ENCODE measurements around the gene NAALADL2.
"Not testable (repeated sequence)": the region's sequence is repeated elsewhere in the genome, so short reads cannot be mapped to it uniquely, and the experiment has no call there.

NAALADL2 gene

DNA sequence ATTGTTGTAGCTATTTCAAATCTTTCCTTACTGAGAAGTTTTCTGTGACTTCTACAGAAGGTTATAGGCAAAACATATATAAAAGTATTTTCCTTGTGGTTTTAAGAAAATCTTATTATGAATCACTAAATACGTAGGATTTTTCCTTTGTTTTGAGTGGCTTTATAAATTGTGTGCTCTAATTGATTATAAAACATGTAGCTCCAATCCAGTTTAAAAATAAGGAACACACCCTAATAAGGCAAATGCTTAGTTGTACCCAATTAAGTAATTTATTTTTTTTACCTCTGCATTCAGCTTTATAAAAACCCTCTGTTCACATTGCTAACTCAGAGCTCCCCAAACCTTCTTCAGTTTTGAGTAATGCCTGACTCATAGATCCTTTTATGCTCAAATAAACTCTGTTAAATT, 408.0 kb downstream of the NAALADL2 start:
- TF ChIP-seq, protein P1, sequence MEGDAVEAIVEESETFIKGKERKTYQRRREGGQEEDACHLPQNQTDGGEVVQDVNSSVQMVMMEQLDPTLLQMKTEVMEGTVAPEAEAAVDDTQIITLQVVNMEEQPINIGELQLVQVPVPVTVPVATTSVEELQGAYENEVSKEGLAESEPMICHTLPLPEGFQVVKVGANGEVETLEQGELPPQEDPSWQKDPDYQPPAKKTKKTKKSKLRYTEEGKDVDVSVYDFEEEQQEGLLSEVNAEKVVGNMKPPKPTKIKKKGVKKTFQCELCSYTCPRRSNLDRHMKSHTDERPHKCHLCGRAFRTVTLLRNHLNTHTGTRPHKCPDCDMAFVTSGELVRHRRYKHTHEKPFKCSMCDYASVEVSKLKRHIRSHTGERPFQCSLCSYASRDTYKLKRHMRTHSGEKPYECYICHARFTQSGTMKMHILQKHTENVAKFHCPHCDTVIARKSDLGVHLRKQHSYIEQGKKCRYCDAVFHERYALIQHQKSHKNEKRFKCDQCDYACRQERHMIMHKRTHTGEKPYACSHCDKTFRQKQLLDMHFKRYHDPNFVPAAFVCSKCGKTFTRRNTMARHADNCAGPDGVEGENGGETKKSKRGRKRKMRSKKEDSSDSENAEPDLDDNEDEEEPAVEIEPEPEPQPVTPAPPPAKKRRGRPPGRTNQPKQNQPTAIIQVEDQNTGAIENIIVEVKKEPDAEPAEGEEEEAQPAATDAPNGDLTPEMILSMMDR (IDR thresholded peaks at IDR 0.05; ENCODE audit: control extremely low read depth, extremely low read depth, low read depth, missing control alignments), result no peak
- no peak for DNase-seq (ENCODE audit: extremely low spot score)
- POLR2A ChIA-PET, result no interaction called here
- CTCF ChIA-PET, result interaction anchor here (1.2 to 2.0 kb wide), 3 partner anchors 9 to 15 kb away, joined by 4 to 7 read pairs (median 5); no protein-coding TSS in a partner anchor

DNA sequence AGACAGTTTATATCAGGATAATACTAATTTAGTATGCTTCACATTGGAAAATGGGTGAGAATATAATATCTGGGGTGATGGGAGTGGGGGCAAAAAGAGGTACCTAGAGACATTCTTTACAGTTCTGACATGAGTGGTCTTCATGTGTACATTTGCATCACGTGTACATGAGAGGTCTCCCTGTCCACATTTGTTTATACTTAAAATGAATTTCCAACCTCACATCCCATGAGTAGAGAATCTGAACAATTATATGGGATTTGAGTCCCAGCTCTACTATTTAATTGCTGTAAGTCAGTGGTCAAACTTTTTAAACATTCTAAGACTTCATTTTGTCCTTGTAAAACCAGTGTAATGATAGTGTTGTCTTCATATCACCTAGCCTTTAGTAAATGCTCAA, 408.4 kb downstream of the NAALADL2 start:
- TF ChIP-seq, protein P1 (IDR thresholded peaks at IDR 0.05; ENCODE audit: control extremely low read depth, extremely low read depth, low read depth, missing control alignments), result no peak
- DNase-seq (ENCODE audit: extremely low spot score), result no peak
- ChIA-PET CTCF (interaction anchor here (1.2 to 2.0 kb wide), 3 partner anchors 9 to 15 kb away, joined by 4 to 7 read pairs (median 5); no protein-coding TSS in a partner anchor), POLR2A (no interaction called here)

GRCh38 chr3:175269394-175269793, 410.3 kb downstream of the NAALADL2 start:
- CTCF ChIA-PET, result interaction anchor here (0.7 to 1.4 kb wide), 3 partner anchors 22 to 99 kb away, joined by 3 read pairs; no protein-coding TSS in a partner anchor
- TF ChIP-seq, protein P1 (IDR thresholded peaks at IDR 0.05; ENCODE audit: control extremely low read depth, extremely low read depth, low read depth, missing control alignments), result no peak
- POLR2A ChIA-PET, result no interaction called here
- no peak for DNase-seq (ENCODE audit: extremely low spot score)

DNA sequence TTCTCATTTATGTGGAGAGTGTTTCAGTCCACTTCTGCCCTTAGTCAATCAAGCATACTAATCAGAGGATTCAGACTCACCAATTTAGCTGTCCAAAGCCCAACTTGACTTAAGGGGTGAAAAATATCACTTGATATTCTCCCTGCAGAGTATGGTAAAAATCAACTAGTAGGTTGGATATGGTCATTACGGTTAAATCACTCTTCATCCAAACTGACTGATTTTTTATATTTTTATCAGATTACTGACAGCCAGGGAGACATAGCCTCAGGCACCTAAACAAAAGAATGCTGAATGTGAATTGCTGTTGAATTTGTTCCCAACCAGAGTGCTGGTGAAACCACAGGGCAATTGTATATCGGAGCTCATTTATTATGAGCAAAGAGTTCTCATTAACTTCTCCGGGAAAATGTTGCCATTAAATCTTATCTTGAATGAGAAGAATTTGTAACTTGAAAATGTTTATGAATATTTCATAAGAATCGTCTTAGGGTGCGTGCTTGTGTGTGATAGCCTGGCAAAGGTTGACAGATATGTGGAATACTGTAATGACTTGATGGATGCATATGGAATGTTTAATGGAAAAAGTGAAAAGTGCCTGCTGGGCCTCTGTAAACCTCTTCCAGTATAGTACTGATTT, 411.2 kb downstream of the NAALADL2 start:
- TF ChIP-seq, protein P1 (IDR thresholded peaks at IDR 0.05; ENCODE audit: control extremely low read depth, extremely low read depth, low read depth, missing control alignments), result no peak
- no peak for DNase-seq (ENCODE audit: extremely low spot score)
- CTCF ChIA-PET, result interaction anchor here (1.0 kb wide), 1 partner anchor 23 kb away, joined by 3 read pairs; no protein-coding TSS in a partner anchor
- POLR2A ChIA-PET, result no interaction called here

DNA sequence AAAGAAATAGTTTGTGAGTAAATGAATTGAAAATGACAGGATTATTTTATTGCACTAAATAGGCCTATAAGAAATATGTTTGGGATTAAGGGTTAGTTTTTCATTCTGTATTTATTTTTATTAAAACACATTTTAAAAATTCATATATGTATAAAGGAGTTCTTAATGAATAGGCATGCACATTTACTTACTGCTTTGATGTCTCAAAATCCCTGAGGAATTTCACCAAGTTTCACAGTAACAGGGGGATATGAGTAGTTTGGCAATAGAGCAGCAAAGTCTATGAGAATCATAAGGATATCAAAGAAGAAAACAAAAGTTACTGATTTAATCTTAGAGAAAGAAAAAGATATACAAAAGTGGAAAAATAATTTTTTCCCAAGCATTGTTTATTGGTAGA, 411.7 kb downstream of the NAALADL2 start:
- POLR2A ChIA-PET, result no interaction called here
- no peak for DNase-seq (ENCODE audit: extremely low spot score)

DNA sequence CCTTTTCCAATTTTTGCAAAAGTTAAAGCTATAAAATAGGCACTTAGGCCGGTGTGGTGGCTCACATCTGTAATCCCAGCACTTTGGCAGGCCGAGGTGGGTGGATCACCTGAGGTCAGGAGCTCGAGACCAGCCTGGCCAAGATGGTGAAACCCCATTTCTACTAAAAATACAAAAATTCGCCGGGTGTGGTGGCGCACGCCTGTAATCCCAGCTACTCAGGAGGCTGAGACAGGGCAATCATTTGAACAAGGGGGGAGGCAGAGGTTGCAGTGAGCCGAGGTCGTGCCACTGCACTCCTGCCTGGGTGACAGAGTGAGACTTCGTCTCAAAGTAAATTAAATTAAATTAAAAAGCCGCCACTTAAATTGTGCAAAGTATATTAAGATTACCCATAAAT, 412.3 kb downstream of the NAALADL2 start:
- CTCF ChIA-PET, result interaction anchor here (0.6 kb wide), 1 partner anchor 1570 kb away, joined by 3 read pairs; no protein-coding TSS in a partner anchor
- POLR2A ChIA-PET, result not testable (repeated sequence)

More for the DNA sequence above, 411.7 kb downstream of the NAALADL2 start:
- CTCF ChIA-PET, result no interaction called here
- TF ChIP-seq, protein P1 (IDR thresholded peaks at IDR 0.05; ENCODE audit: control extremely low read depth, extremely low read depth, low read depth, missing control alignments), result no peak

GRCh38 chr3:175272392-175272791, 413.3 kb downstream of the NAALADL2 start:
- TF ChIP-seq, protein P1 (IDR thresholded peaks at IDR 0.05; ENCODE audit: control extremely low read depth, extremely low read depth, low read depth, missing control alignments), result no peak
- no peak for DNase-seq (ENCODE audit: extremely low spot score)
- POLR2A ChIA-PET, result no interaction called here
- CTCF ChIA-PET, result no interaction called here

More for the DNA sequence above, 412.3 kb downstream of the NAALADL2 start:
- DNase-seq (ENCODE audit: extremely low spot score), result not testable (repeated sequence)

Data from GM10248 (cell line).